Endodermal cell (in vitro differentiated cells): ENCODE measurements around the gene COL18A1. TPM values are rescaled to one million over a fixed set of nuclear protein-coding genes. Genes with fewer than 3 reads are reported as not detected.

Experiments used
- DNase-seq: peaks from one replicate; pipeline ENCODE4 v3.0.0-alpha.2; 2017
- H3K27ac ChIP-seq: 2 replicates; pipeline ENCODE4 v1.5.1; 2013; ENCODE audit warnings: mild to moderate bottlenecking, low read depth, low read length, moderate library complexity
- H3K27me3 ChIP-seq: 2 replicates; pipeline ENCODE4 v1.6.1; 2013; ENCODE audit warnings: mild to moderate bottlenecking, low read length, moderate library complexity; ENCODE audit not compliant: insufficient read depth, control insufficient read depth, poor library complexity, severe bottlenecking
- H3K36me3 ChIP-seq: 2 replicates; pipeline ENCODE4 v1.7.0; 2013; ENCODE audit warnings: mild to moderate bottlenecking, low read length, moderate library complexity; ENCODE audit not compliant: control insufficient read depth, insufficient read depth
- H3K4me1 ChIP-seq: one replicate; pipeline ENCODE4 v1.7.0; 2013; ENCODE audit warnings: low read length; ENCODE audit not compliant: control insufficient read depth, insufficient read depth
- H3K4me3 ChIP-seq: 2 replicates; pipeline ENCODE4 v1.5.1; 2013; ENCODE audit warnings: mild to moderate bottlenecking, low read length, moderate library complexity
- H3K9ac ChIP-seq: 2 replicates; pipeline ENCODE4 v1.6.1; 2013; ENCODE audit warnings: mild to moderate bottlenecking, low read length, moderate library complexity; ENCODE audit not compliant: poor library complexity, severe bottlenecking; ENCODE audit errors: extremely low read depth
- H3K9me3 ChIP-seq: 2 replicates; pipeline ENCODE4 v1.6.1; 2013; ENCODE audit warnings: mild to moderate bottlenecking, low read length, moderate library complexity; ENCODE audit not compliant: control insufficient read depth
- H3K27ac Mint-ChIP-seq: 2 replicates; pipeline ENCODE4 v1.8.0; 2020; ENCODE audit warnings: mixed read lengths
- H3K27me3 Mint-ChIP-seq: 2 replicates; pipeline ENCODE4 v1.8.0; 2021; ENCODE audit warnings: mild to moderate bottlenecking, mixed read lengths; ENCODE audit not compliant: insufficient read depth
- H3K36me3 Mint-ChIP-seq: 2 replicates; pipeline ENCODE4 v1.8.0; 2020; ENCODE audit warnings: low read depth, mixed read lengths
- H3K4me1 Mint-ChIP-seq: 2 replicates; pipeline ENCODE4 v1.8.0; 2020; ENCODE audit warnings: mixed read lengths
- H3K4me3 Mint-ChIP-seq: 2 replicates; pipeline ENCODE4 v1.8.0; 2020; ENCODE audit warnings: mild to moderate bottlenecking, moderate library complexity, mixed read lengths
- H3K9me3 Mint-ChIP-seq: 2 replicates; pipeline ENCODE4 v1.8.0; 2020; ENCODE audit warnings: mild to moderate bottlenecking, mixed read lengths
- WGBS, 2 experiments: methylation state at CpG; one replicate each; pipeline versions ENCODE4 v1.1.5 to v1.1.7; 2013; ENCODE audit warnings: missing lambda C conversion rate in 2 of 2, mixed read lengths in 1 of 2; ENCODE audit not compliant: insufficient coverage in 1 of 2, insufficient read length in 1 of 2; 5-methylcytosine and 5-hydroxymethylcytosine counted together
- total RNA-seq, 2 donors: library from RNA; stranded (reverse); fragmentation: NEBNext Ultra II Directional in 1 of 2; extraction: Animal tissue kit (Norgen Biotek cat#: 25700) in 1 of 2; gene quantifications; 2 replicates in 1 of 2; 3 replicates in 1 of 2; pipeline ENCODE4 v1.2.1, GENCODE V29; 2021
- TF ChIP-seq, protein P1 (sequence below): fragments of 200-600 bp; sonication (generic); conservative IDR thresholded peaks from 2 replicates; pipeline ENCODE4 v1.5.0; 2021; ENCODE audit warnings: antibody characterized with exemption, mild to moderate bottlenecking

Gene COL18A1
- total RNA-seq, 2 donors from 2014 or later, result 332 to 398 TPM

DNA sequence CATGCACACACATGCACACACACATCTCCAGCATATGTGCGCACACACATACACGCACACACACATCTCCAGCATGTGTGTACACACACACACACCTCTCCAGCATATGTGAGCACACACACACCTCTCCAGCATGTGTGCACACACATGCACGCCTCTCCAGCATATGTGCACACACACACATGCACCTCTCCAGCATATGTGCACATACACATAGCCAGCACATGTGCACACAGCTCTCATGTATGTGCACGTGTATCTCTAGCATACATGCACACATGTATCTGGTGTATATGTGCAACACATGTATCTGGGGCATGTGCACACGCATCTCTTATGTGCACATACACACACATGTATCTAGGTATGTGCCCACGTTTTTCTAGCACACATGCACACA lies 79.4 kb downstream of the COL18A1 start:
- TF ChIP-seq, protein P1, sequence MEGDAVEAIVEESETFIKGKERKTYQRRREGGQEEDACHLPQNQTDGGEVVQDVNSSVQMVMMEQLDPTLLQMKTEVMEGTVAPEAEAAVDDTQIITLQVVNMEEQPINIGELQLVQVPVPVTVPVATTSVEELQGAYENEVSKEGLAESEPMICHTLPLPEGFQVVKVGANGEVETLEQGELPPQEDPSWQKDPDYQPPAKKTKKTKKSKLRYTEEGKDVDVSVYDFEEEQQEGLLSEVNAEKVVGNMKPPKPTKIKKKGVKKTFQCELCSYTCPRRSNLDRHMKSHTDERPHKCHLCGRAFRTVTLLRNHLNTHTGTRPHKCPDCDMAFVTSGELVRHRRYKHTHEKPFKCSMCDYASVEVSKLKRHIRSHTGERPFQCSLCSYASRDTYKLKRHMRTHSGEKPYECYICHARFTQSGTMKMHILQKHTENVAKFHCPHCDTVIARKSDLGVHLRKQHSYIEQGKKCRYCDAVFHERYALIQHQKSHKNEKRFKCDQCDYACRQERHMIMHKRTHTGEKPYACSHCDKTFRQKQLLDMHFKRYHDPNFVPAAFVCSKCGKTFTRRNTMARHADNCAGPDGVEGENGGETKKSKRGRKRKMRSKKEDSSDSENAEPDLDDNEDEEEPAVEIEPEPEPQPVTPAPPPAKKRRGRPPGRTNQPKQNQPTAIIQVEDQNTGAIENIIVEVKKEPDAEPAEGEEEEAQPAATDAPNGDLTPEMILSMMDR, result no peak
- Mint-ChIP-seq H3K27me3 (no peaks in the 10 kb centered on the region), H3K36me3 (peaks cover 50% of the 10 kb centered on the region), H3K27ac (no peak overlapping the region), H3K9me3 (no peaks in the 10 kb centered on the region), H3K4me3 (no peak overlapping the region), H3K4me1 (peaks cover 10% of the 10 kb centered on the region)
- H3K9me3 ChIP-seq, result no peaks in the 10 kb centered on the region
- H3K36me3 ChIP-seq, result peaks cover 67% of the 10 kb centered on the region
- H3K9ac ChIP-seq, result no peak overlapping the region
- peaks cover 10% of the 10 kb centered on the region for H3K4me1 ChIP-seq
- DNase-seq, result no peak
- no peak overlapping the region for H3K4me3 ChIP-seq
- no peak overlapping the region for H3K27ac ChIP-seq
- WGBS, 2 experiments, result 92 to 100% methylated on average over 4 to 6 of the region's 6 CpGs
- no peaks in the 10 kb centered on the region for H3K27me3 ChIP-seq

DNA sequence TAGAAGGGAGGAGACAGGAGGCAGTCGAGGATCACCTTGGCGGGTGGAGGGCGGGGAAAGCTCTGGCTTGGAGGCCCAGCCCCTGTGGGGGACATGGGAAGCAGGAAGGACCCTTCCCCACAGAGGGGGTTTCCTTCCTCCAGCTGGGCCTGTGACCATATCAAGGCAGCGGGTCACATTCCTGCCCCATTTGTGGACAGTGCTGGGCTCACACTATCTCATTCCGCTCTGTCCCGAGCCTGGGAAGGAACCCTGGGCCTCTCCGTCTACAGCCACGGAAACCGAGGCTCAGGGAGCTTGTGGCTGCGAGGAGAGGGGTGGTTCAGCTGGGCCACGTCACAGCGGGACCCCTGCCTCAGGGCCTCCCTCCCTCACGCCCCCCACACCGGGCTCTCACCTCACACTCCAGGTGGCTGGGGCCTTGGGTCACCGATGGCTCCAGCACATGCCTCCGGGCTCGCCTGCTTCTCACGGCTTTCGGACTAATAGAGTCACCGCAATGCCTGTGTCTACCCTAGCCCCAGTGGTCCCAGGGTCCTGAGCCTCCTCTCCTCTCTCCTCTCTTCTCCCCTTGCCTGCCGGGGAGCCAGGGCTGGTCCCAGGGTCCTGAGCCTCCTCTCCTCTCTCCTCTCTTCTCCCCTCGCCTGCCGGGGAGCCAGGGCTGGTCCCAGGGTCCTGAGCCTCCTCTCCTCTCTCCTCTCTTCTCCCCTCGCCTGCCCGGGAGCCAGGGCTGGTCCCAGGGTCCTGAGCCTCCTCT lies 80.9 kb downstream of the COL18A1 start:
- H3K27ac Mint-ChIP-seq, result no peak overlapping the region
- Histone ChIP-seq H3K4me1 (peaks cover 10% of the 10 kb centered on the region), H3K9me3 (no peaks in the 10 kb centered on the region), H3K27me3 (no peaks in the 10 kb centered on the region), H3K36me3 (peaks cover 62% of the 10 kb centered on the region), H3K9ac (no peak overlapping the region), H3K27ac (no peak overlapping the region), H3K4me3 (no peak overlapping the region)
- peaks cover 48% of the 10 kb centered on the region for H3K36me3 Mint-ChIP-seq
- H3K9me3 Mint-ChIP-seq, result no peaks in the 10 kb centered on the region
- H3K4me1 Mint-ChIP-seq, result peaks cover 10% of the 10 kb centered on the region
- TF ChIP-seq, protein P1, result no peak
- DNase-seq, result no peak
- H3K27me3 Mint-ChIP-seq, result no peaks in the 10 kb centered on the region
- H3K4me3 Mint-ChIP-seq, result no peak overlapping the region
- WGBS, 2 experiments, result 91 to 93% methylated on average over 18 to 25 of the region's 25 CpGs

DNA sequence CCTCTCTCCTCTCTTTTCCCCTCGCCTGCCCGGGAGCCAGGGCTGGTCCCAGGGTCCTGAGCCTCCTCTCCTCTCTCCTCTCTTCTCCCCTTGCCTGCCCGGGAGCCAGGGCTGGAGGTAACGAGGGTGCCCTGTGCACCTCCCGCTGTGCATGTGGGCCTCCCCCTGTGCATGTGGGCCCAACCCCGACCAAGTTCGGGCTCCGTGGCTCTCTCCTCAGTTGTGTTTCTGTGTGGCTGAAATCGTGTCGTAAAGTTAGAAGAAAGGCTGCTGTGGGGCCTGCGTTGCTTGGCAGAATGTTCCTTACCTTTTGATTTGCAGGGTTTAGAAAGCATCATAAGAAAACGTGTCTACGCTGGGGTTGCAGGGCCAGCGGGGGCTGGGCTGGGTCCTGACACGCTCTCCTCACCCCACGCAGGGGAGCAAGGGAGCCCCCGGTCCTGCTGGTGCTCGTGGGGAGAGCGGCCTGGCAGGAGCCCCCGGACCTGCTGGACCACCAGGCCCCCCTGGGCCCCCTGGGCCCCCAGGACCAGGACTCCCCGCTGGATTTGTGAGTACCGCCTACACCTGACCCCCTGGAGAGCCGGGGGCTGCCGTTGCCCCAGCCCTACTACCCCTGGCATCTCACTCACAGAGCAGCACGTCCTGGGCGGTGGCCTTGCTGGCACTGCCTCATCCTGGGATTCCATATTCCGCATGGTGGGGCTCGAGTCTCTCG lies 81.6 kb downstream of the COL18A1 start:
- Histone ChIP-seq H3K27me3 (no peaks in the 10 kb centered on the region), H3K27ac (no peak overlapping the region), H3K4me1 (peaks cover 10% of the 10 kb centered on the region), H3K9ac (no peak overlapping the region), H3K9me3 (no peaks in the 10 kb centered on the region), H3K4me3 (no peak overlapping the region), H3K36me3 (peaks cover 58% of the 10 kb centered on the region)
- no peak for DNase-seq
- peaks cover 10% of the 10 kb centered on the region for H3K4me1 Mint-ChIP-seq
- no peaks in the 10 kb centered on the region for H3K27me3 Mint-ChIP-seq
- H3K9me3 Mint-ChIP-seq, result no peaks in the 10 kb centered on the region
- peaks cover 50% of the 10 kb centered on the region for H3K36me3 Mint-ChIP-seq
- WGBS, 2 experiments, result 92 to 94% methylated on average over 14 to 29 of the region's 29 CpGs
- peak overlapping the region; percentile 45 for H3K27ac Mint-ChIP-seq
- TF ChIP-seq, protein P1, result no peak
- no peak overlapping the region for H3K4me3 Mint-ChIP-seq
